Measurements from ENCODE around the gene TFPI.
"Not testable (repeated sequence)": the region's sequence is repeated elsewhere in the genome, so short reads cannot be mapped to it uniquely, and the experiment has no call there.

Gene TFPI

DNA sequence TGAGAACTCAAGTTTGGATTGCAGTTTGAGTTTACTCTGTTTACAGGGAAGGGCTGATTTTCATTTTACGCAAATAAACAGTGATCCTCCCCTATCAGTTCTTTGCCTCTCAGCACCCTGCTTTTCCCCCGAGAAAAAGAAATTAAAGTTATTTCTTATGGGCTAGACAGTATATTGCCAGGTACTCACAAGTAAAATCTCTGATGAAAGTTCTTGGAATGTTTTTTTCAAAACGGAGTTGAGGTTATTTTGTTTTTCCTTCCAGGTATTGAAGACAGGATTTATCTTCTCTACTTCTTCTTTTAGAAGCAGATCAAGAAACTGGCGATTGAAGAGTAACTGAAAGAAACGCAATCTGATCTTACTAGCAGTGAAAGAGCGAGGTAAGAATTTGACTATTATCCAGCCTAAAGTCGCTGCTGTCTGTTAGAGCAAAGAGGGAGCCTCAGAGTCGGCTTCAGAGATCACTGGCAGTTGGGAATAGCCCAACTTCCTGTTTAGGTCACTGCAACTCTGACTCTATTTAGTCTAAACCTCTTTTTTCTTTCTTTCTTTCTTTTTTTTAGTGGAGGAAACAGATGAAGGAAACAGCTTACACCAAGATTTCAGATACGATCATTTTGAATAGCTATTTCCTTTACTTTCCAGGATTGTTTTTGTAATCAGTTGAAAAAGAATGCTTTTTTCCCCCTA is at the start of gene TFPI:
Gene TFPI, minus strand, starts transcription at position 425 of the 693 bp plus-strand sequence. CDS start 50,667 bp downstream, outside the sequence.
- peak within 1 kb of the TSS; percentile 30 for H3K4me3 Mint-ChIP-seq
- no peaks in the 10 kb centered on the region for H3K36me3 Mint-ChIP-seq (ENCODE audit: low read depth)
- no peak within 1 kb of the TSS for H3K27ac Mint-ChIP-seq
- H3K27me3 Mint-ChIP-seq = peaks cover 6% of the 10 kb centered on the region
- peaks cover 10% of the 10 kb centered on the region for H3K4me1 Mint-ChIP-seq (ENCODE audit: low read depth)
- no peaks in the 10 kb centered on the region for H3K9me3 Mint-ChIP-seq

DNA sequence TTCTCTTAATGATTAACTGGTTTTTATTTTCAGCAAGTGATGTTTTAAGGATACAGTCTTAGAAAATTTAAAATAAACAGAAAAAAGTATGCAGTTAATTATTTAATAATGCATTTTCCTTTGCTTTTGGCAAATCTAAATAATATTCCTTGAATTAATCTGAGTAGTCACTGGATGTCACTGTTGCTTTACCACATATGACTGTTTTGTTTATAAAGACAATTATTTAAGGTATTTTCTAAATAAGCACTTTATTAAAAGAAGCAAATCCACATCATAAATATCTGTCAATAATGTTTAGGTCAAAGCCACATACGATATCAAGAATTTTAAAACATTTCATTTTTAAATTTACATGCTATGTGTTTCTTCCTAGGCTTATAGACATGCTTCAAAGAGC is 40.6 kb upstream of the TFPI start:
- H3K27me3 Mint-ChIP-seq = no peaks in the 10 kb centered on the region
- H3K9me3 Mint-ChIP-seq = no peaks in the 10 kb centered on the region
- H3K4me1 Mint-ChIP-seq (ENCODE audit: low read depth) = no peaks in the 10 kb centered on the region
- H3K36me3 Mint-ChIP-seq (ENCODE audit: low read depth) = no peaks in the 10 kb centered on the region
- no peak overlapping the region for H3K27ac Mint-ChIP-seq
- H3K4me3 Mint-ChIP-seq = no peak overlapping the region

DNA sequence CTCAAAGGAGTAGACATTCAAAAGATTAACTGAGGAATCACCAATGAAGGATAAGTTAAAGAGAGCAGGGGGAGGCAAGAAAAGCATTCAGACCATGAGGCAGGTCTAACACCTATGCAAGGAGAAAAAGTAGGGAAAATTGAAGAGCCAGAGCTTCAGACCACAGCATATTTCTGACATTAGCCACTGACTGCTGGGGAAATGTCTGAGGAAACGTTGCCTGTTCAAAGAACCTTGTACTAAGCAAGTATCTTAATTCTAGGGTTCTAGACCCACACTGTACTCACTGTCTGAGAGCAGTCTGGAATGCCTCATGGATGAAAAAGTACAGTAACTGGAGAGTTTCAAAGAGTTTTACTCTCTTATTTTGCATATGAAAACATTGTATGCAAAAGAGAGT is 39.5 kb upstream of the TFPI start:
- Mint-ChIP-seq H3K4me3 (no peak overlapping the region), H3K27me3 (no peaks in the 10 kb centered on the region), H3K36me3 (ENCODE audit: low read depth) (no peaks in the 10 kb centered on the region), H3K4me1 (ENCODE audit: low read depth) (no peaks in the 10 kb centered on the region), H3K27ac (no peak overlapping the region), H3K9me3 (no peaks in the 10 kb centered on the region)

DNA sequence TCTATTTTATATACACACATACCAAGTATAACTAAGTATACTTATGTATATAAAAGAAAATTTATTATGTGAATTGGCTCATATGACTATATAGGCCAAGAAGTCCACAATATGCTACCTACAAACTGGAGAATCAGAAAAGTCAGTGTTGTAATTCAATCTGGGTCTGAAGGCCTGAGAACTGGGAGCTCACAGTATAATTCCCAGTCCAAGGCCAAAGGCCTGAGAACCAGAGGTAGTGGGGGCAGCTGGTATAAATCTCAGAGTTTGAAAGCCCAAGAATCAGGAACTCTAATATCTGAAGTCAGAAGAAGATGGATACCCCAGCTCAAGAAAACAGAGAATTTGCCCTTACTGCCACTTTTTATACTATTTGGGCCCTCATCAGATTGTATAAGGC is 38.9 kb upstream of the TFPI start:
- Mint-ChIP-seq H3K4me1 (ENCODE audit: low read depth) (no peaks in the 10 kb centered on the region), H3K4me3 (no peak overlapping the region), H3K9me3 (no peaks in the 10 kb centered on the region), H3K27ac (no peak overlapping the region), H3K27me3 (no peaks in the 10 kb centered on the region), H3K36me3 (ENCODE audit: low read depth) (no peaks in the 10 kb centered on the region)

DNA sequence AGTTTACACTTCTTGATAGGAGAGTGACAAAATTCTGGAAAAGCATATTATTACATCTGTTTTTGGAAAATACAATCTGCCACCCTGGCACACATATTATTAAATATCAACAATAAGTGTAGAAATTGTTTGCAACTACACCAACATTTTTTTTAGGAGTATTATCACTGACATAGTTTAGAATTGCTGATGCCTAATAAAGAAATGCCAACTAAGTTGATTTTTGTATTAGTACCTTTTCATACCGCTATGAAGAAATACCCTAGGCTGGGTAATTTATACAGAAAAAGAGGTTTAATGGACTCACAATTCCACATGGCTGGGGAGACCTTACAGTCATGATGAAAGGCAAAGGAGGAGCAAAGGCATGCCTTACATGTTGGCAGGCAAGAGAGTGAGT is 35.9 kb upstream of the TFPI start:
- no peak overlapping the region for H3K27ac Mint-ChIP-seq
- H3K27me3 Mint-ChIP-seq = no peaks in the 10 kb centered on the region
- no peak overlapping the region for H3K4me3 Mint-ChIP-seq
- peaks cover 20% of the 10 kb centered on the region for H3K4me1 Mint-ChIP-seq (ENCODE audit: low read depth)
- H3K9me3 Mint-ChIP-seq = no peaks in the 10 kb centered on the region
- H3K36me3 Mint-ChIP-seq (ENCODE audit: low read depth) = no peaks in the 10 kb centered on the region

DNA sequence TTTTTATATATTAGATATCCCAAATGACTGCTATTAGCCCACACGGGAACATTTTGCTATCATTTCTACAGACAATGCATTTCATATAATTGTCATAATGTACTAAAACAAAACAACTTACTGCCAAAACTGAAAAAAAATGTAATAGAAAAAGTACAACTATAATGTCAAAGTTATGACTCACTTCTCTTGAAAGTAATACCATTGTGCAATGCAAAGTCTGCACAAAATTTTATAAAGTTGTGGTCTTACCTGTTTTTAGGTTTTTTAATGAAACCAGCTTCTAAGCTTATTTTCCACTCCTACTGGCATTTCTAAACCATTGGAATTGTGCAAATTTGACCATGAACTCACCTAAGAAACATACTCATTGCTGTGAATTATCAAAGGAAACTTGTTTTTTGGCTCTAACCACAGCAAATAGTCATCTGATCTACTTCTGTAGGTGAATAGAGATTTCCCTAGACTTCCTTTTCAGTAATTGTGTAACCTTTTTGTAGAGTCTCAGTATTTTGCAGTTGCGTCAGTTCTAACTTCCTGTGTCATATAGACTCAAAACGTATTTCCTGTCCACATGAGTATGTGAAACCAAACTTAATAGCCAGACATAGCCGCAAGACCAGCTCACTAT is 31.9 kb upstream of the TFPI start:
- H3K27ac Mint-ChIP-seq = peak overlapping the region; percentile 77
- H3K9me3 Mint-ChIP-seq = no peaks in the 10 kb centered on the region
- peaks cover 24% of the 10 kb centered on the region for H3K4me1 Mint-ChIP-seq (ENCODE audit: low read depth)
- H3K4me3 Mint-ChIP-seq = peak overlapping the region; percentile 6
- peaks cover 6% of the 10 kb centered on the region for H3K27me3 Mint-ChIP-seq
- no peaks in the 10 kb centered on the region for H3K36me3 Mint-ChIP-seq (ENCODE audit: low read depth)

DNA sequence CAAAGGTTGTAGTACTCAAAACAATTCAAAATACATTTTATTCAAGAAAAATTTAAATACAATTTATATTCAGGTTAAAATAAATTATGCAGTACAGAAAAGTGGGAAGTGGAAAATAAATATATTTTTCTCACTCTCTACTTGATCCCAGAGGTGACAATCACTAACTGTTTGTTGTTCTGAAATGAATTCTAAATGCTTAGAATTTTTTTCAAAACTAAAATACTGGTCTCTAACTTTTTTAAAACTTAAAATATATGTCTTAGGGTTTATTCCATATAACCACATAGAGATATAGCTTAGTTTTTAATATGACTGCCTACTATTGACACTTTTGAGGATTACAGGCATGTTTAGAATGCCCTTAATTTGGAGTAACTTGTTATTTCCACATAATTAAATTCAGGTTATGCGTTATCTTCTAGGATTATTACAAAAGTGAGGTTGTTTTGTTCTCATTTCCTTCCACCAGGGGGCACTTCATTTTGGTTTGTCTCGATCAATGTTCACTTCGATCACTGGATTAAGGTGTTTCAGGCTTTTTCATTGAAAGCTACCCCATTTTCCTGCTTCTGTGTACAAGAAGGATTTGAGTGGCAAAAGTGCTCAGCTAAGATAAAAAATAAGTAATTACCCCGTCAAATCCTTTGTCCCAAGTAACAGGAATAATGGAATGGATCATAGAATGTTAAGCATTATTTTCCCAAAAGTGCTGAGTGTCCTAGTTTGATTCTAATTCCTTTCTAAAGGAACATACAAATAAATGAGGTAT is 27.1 kb upstream of the TFPI start:
- Mint-ChIP-seq H3K9me3 (no peaks in the 10 kb centered on the region), H3K36me3 (ENCODE audit: low read depth) (no peaks in the 10 kb centered on the region), H3K4me1 (ENCODE audit: low read depth) (peaks cover 11% of the 10 kb centered on the region), H3K4me3 (peak overlapping the region; percentile 7), H3K27ac (no peak overlapping the region), H3K27me3 (peaks cover 6% of the 10 kb centered on the region)

DNA sequence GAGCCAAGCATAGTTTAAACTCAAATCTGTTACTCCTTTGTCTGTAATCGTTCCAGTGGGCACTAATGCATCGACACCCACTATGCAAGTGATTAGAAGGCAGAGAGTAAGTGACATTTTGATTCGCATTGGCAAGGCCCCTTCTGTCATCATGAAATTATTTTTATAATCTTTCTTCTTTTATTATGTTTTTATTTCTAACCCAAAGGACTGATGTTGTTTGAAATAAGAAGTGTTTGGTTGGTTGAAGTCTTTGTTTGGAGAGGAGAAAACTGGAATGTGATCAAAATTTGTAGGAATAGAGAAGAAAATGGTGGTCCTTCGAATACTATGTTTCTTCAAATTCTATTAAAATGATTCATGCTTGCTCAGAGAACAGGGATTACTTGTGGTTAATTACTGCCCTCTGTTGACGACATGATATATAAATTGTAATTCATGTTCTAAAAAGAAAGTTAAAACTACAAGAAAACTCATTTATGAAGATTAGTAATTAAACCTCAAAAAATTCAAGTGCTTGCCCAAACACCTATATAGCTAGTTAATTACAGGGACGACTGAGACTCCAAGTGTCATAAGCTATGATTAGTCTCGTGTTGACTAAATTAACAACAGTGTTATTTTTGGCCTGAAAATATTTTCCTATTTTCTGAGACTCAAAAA is 26.4 kb upstream of the TFPI start:
- no peak overlapping the region for H3K4me3 Mint-ChIP-seq
- H3K27me3 Mint-ChIP-seq = peaks cover 6% of the 10 kb centered on the region
- H3K9me3 Mint-ChIP-seq = no peaks in the 10 kb centered on the region
- H3K27ac Mint-ChIP-seq = no peak overlapping the region
- H3K36me3 Mint-ChIP-seq (ENCODE audit: low read depth) = no peaks in the 10 kb centered on the region
- H3K4me1 Mint-ChIP-seq (ENCODE audit: low read depth) = peaks cover 4% of the 10 kb centered on the region

DNA sequence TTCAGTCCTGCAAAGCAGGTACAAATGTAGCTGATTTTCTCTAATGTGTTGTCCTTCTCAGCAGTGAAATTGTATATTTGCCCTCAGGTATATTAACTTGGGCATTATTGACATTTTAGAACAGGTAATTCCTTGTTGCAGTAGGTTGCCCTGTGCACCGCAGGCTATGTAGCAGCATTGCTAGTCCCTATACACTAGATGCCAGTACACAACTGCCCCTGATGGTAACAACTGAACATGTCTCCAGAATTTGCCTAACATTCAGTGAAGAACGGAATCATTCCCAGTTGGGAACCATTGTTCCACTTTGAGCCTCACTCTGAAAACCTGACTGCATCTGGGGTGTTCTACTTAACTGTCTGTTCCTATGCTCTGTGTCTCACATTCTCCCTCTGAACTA is 23.1 kb upstream of the TFPI start:
- no peaks in the 10 kb centered on the region for H3K27me3 Mint-ChIP-seq
- peaks cover 4% of the 10 kb centered on the region for H3K4me1 Mint-ChIP-seq (ENCODE audit: low read depth)
- no peak overlapping the region for H3K4me3 Mint-ChIP-seq
- H3K9me3 Mint-ChIP-seq = no peaks in the 10 kb centered on the region
- no peaks in the 10 kb centered on the region for H3K36me3 Mint-ChIP-seq (ENCODE audit: low read depth)
- no peak overlapping the region for H3K27ac Mint-ChIP-seq

DNA sequence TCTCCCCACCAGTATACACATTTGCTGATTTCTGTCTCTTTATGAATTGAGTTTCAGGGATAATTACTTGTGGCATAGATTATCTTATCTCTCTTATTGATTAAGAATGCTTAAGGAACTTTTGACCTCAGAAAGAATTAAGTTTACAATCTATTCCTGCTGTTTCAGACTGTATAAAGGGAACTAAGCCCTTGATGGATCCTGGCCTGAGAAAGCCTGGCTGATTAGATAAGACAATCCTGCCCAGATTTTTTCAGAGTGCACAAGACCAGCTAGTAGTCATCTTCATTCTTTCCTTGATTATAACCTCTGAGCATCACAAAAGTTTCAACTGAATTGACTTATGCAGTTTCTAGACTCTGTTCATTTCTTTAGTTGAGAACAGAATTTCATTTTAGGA is 22.7 kb upstream of the TFPI start:
- H3K27me3 Mint-ChIP-seq = no peaks in the 10 kb centered on the region
- peaks cover 4% of the 10 kb centered on the region for H3K4me1 Mint-ChIP-seq (ENCODE audit: low read depth)
- no peak overlapping the region for H3K4me3 Mint-ChIP-seq
- peaks cover 2% of the 10 kb centered on the region for H3K9me3 Mint-ChIP-seq
- no peaks in the 10 kb centered on the region for H3K36me3 Mint-ChIP-seq (ENCODE audit: low read depth)
- no peak overlapping the region for H3K27ac Mint-ChIP-seq

DNA sequence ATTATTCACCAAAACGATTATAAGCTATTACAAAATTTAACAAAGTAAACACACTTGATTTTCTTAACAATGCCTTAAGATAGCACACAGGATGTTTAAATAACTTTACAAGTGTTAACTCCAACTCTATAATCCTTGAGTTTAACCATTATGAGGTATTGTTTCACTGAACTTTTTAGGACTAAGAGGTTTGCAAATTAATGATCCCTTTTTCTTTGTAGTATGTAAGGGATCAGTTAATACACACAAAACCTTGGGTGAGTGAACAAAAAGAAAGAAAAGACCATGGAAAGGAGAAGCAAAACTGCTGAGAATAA is 21.5 kb upstream of the TFPI start:
- no peaks in the 10 kb centered on the region for H3K27me3 Mint-ChIP-seq
- H3K4me3 Mint-ChIP-seq = no peak overlapping the region
- H3K36me3 Mint-ChIP-seq (ENCODE audit: low read depth) = no peaks in the 10 kb centered on the region
- peaks cover 3% of the 10 kb centered on the region for H3K9me3 Mint-ChIP-seq
- H3K27ac Mint-ChIP-seq = no peak overlapping the region
- H3K4me1 Mint-ChIP-seq (ENCODE audit: low read depth) = no peaks in the 10 kb centered on the region

DNA sequence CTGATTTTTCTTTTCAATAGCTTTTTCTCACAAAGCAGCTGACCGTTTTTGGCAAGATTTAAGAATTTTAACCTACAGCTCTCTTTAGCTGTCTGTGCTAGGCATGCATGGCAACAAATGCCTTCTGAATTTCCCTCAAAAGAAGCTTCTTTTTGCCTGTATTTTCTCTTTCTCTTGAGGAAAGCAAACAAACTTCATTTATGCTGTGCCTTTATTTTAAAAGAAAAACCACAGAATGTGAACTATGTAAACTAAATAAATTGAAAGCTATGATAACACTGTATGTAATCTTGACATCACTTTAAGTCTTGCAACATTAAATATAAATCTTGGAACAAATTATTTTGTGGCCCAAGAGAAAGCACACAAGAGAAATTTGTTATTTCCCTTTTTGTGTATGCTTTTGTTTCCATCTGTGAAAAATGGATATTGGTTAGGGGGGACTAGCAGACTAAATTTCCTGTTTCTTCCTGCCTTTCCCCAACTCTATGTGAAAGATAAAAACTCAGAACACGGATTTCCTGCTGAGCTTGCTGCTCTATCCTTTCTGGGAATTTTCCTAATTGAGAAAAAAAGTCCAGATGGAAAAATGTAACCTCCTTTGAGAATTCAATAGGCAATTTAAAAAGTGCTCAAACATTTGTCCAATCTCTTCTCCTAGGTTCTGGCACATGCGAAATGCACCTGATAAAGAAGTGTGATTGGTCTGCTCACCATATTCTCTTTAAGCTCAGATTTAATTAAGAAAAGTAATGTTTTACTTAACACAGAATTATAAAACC is 20.9 kb upstream of the TFPI start:
- Mint-ChIP-seq H3K27me3 (no peaks in the 10 kb centered on the region), H3K9me3 (peaks cover 3% of the 10 kb centered on the region), H3K4me1 (ENCODE audit: low read depth) (no peaks in the 10 kb centered on the region), H3K36me3 (ENCODE audit: low read depth) (no peaks in the 10 kb centered on the region), H3K4me3 (no peak overlapping the region), H3K27ac (no peak overlapping the region)

DNA sequence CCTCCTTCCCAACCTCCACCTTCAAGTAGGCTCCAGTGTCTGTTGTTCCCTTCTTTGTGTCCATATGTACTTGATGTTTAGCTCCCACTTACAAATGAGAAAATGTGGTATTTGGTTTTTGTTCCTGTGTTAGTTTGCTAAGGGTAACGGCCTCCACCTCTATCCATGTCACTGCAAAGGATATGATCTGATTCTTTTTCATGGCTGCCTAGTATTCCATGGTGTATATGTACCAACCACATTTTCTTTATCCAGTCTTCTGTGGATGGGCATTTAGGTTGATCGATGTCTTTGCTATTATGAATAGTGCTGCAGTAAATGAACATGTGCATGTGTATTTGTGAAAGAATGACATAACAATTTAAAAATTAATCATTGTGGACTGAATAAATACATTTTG is 19.5 kb upstream of the TFPI start:
- Mint-ChIP-seq H3K9me3 (peaks cover 3% of the 10 kb centered on the region), H3K27ac (no peak overlapping the region), H3K4me1 (ENCODE audit: low read depth) (no peaks in the 10 kb centered on the region), H3K27me3 (no peaks in the 10 kb centered on the region), H3K4me3 (no peak overlapping the region), H3K36me3 (ENCODE audit: low read depth) (no peaks in the 10 kb centered on the region)

DNA sequence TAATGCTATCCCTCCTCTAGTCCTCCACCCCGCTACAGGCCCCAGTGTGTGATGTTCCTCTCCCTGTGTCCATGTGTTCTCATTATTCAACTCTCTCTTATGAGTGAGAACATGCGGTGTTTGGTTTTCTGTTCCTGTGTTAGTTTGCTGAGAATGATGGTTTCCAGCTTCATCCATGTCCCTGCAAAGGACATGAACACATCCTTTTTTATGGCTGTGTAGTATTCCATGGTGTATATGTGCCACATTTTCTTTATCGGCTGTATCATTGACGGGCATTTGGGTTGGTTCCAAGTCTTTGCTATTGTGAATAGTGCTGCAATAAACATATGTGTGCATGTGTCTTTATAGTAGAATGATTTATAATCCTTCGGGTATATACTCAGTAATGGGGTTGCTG is 17.8 kb upstream of the TFPI start:
- not testable (repeated sequence) for H3K9me3 Mint-ChIP-seq; H3K27me3 Mint-ChIP-seq; H3K27ac Mint-ChIP-seq; H3K4me1 Mint-ChIP-seq (ENCODE audit: low read depth); H3K36me3 Mint-ChIP-seq (ENCODE audit: low read depth); H3K4me3 Mint-ChIP-seq
